Type B pancreatic cell (in vitro differentiated cells): Measurements from ENCODE around the gene DNAH14. TPM values are rescaled to one million over a fixed set of nuclear protein-coding genes. Genes with fewer than 3 reads are reported as not detected.
A peak's percentile ranks its signal among the peaks of the same experiment; 100 is the strongest.
"Not testable (repeated sequence)": the region's sequence is repeated elsewhere in the genome, so short reads cannot be mapped to it uniquely, and the experiment has no call there.

Experiments used
- DNase-seq: peaks from one replicate; pipeline ENCODE4 v3.0.0; 2021; ENCODE audit warnings: mixed read lengths; ENCODE audit not compliant: unreplicated experiment; ENCODE audit errors: extremely low spot score
- H3K27ac Mint-ChIP-seq: 2 replicates; pipeline ENCODE4 v1.8.0; 2021; ENCODE audit warnings: mild to moderate bottlenecking, mixed read lengths
- H3K27me3 Mint-ChIP-seq: 2 replicates; pipeline ENCODE4 v1.8.0; 2021; ENCODE audit warnings: mixed read lengths
- H3K36me3 Mint-ChIP-seq: 2 replicates; pipeline ENCODE4 v1.8.0; 2021; ENCODE audit warnings: mixed read lengths
- H3K4me1 Mint-ChIP-seq: one replicate; pipeline ENCODE4 v1.8.0; 2021; ENCODE audit warnings: mixed read lengths; ENCODE audit not compliant: unreplicated experiment
- H3K4me3 Mint-ChIP-seq: 2 replicates; pipeline ENCODE4 v1.8.0; 2021; ENCODE audit warnings: mild to moderate bottlenecking, mixed read lengths
- H3K9me3 Mint-ChIP-seq: 2 replicates; pipeline ENCODE4 v1.8.0; 2021; ENCODE audit warnings: mixed read lengths
- long read RNA-seq: library from polyadenylated mRNA; unstranded; transcript quantifications from one replicate; pipeline ENCODE4 v2.0.0, GENCODE V29; 2020
- total RNA-seq: library from RNA; stranded (reverse); gene quantifications from 2 replicates; pipeline ENCODE4 v1.2.1, GENCODE V29; 2021; ENCODE audit warnings: low replicate concordance
- TF ChIP-seq, protein P1 (sequence below): fragments of 200-600 bp; sonication (generic); conservative IDR thresholded peaks from 2 replicates; pipeline ENCODE4 v1.5.0; 2021; ENCODE audit warnings: antibody characterized with exemption, mild to moderate bottlenecking

DNAH14 gene
- 23.6 and 42.1 TPM in 2 replicates for total RNA-seq
- long read RNA-seq, transcript DNAH14-205 (7 exons, 1,103 nt) = major isoform, 7 of 16 reads
- long read RNA-seq, partial matches to known transcripts = 1 of 16 reads
- long read RNA-seq, other reads (novel, unspliced or antisense) = 8 of 16 reads

DNA sequence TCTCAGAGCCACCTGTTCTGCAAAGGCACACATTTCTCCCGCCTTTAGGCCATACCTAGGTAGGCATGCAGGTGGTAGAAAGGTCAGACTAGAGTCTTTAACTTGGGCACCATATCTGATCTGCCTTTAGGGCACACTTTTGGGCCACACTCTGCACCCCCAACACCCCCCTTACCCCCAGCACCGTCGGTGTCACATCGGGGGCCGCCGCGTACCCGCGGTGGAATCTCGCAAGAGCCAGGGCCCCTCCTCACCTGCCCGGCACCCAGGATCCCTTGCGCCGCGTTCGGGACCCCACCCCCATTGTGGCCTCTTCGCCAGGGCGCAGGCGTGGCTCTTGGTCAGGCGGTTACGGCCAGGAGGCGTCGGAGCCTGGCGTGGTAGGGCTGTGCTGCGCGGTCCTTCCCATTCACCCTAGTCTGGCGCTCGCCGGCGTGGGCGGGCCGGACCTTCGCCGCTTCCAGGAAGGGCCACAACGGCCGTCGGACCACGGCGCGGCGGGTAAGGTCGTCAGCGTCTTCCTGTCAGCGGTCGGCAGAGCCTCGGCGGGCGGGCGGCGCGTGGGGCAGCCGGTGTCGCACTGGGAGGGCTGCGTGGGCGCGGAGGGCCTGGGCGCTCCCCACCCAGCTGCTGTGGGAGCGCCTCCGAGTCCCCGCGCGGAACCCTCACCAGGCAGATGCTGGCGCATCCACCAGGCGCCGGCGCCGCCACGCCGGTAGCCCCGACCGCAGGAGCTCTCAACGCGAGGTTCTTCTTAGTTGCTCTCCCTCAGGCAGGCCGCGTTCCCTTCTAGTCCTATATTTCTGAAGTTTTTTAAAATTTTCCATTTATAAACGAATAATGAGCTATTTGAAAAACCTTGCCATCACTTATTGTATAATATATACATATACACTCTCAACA is at the start of gene DNAH14:
DNAH14 (plus strand) TSS at position 341 of the 903 bp plus-strand sequence. CDS start 23,028 bp downstream, outside the sequence.
- TF ChIP-seq, protein P1, sequence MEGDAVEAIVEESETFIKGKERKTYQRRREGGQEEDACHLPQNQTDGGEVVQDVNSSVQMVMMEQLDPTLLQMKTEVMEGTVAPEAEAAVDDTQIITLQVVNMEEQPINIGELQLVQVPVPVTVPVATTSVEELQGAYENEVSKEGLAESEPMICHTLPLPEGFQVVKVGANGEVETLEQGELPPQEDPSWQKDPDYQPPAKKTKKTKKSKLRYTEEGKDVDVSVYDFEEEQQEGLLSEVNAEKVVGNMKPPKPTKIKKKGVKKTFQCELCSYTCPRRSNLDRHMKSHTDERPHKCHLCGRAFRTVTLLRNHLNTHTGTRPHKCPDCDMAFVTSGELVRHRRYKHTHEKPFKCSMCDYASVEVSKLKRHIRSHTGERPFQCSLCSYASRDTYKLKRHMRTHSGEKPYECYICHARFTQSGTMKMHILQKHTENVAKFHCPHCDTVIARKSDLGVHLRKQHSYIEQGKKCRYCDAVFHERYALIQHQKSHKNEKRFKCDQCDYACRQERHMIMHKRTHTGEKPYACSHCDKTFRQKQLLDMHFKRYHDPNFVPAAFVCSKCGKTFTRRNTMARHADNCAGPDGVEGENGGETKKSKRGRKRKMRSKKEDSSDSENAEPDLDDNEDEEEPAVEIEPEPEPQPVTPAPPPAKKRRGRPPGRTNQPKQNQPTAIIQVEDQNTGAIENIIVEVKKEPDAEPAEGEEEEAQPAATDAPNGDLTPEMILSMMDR = no peak
- H3K27ac Mint-ChIP-seq = peak within 1 kb of the TSS; percentile 79
- no peaks in the 10 kb centered on the region for H3K27me3 Mint-ChIP-seq
- H3K4me1 Mint-ChIP-seq = no peaks in the 10 kb centered on the region
- peaks cover 21% of the 10 kb centered on the region for H3K9me3 Mint-ChIP-seq
- H3K4me3 Mint-ChIP-seq = peak within 1 kb of the TSS; percentile 90
- H3K36me3 Mint-ChIP-seq = peaks cover 24% of the 10 kb centered on the region
- DNase-seq = peak; percentile 84

DNA sequence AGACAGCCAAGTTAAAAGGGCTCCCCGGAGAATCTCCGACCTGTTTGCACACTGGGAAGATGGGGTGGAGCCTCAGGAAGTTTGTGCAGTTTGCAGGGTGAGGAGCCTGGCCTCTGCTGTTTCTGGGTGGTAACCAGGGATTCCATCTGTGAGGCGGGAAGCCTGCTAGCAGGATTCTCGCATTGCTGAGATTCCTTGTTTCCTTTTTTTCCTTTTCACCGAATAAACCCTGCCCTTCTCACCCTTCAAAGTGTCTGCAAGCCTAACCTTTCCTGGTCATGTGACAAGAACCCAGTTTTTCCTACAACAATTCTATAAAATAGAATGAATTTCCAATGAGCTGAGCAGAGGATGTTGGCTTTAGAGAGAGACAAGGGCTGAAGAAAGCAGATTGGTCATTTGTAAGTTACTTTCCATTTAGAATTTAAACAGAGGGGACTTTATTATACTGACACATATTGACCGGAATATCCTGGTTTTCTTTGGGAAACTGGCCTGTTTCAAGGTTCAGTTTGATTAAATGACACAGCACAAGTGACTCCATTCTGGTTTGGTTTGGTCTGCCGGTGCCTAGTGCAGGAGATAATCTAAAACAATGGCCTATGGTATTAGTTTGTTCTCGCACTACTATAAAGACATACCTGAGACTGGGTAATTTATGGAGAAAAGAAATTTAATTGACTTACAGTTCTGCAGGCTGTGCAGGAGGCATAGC is 48.7 kb upstream of the DNAH14 start:
- H3K27ac Mint-ChIP-seq = no peak overlapping the region
- peaks cover 15% of the 10 kb centered on the region for H3K4me1 Mint-ChIP-seq
- TF ChIP-seq, protein P1 = no peak
- H3K9me3 Mint-ChIP-seq = peaks cover 12% of the 10 kb centered on the region
- H3K36me3 Mint-ChIP-seq = peaks cover 3% of the 10 kb centered on the region
- no peak for DNase-seq
- peaks cover 14% of the 10 kb centered on the region for H3K27me3 Mint-ChIP-seq
- no peak overlapping the region for H3K4me3 Mint-ChIP-seq

DNA sequence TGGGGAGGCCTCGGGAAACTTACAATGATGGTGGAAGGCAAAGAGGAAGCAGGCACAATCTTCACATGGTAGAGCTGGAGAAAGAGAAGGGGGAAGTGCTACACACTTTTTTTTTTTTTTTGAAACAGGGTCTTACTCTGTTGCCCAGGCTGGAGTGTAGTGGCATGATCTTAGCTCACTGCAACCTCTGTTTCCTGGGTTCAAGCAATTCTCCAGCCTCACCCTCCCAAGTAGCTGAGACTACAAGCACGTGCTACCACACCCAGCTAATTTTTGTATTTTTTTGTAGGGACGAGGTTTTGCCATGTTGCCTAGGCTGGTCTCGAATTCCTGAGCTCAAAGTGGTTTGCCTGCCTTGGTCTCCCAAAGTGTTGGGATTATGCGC is 48.2 kb upstream of the DNAH14 start:
- H3K4me3 Mint-ChIP-seq, DNase-seq, H3K36me3 Mint-ChIP-seq, H3K27ac Mint-ChIP-seq: not testable (repeated sequence)
- H3K9me3 Mint-ChIP-seq = peaks cover 18% of the 10 kb centered on the region
- H3K27me3 Mint-ChIP-seq = peaks cover 16% of the 10 kb centered on the region
- H3K4me1 Mint-ChIP-seq = peaks cover 15% of the 10 kb centered on the region

DNA sequence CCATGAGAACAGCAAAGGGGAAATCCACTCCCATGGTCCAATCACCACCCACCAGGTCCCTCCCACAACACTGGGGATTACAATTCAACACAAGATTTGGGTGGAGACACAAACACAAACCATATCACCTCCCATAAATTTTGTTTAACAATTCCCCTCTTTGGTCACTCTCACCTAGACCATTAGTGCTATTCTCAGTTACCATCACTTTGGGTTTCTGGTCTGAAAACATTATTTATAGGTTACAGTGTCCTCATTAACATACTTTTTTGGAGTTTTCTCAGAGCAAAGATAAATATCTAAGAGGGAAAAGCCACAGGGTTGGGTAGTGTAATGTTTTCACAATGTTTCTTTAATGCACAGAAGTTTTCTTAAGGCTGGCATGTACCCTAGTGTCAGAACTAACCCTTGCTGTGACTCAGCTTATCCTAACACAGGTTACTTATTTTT is 47.7 kb upstream of the DNAH14 start:
- TF ChIP-seq, protein P1 = no peak
- Mint-ChIP-seq H3K9me3 (peaks cover 20% of the 10 kb centered on the region), H3K36me3 (peaks cover 3% of the 10 kb centered on the region), H3K4me3 (no peak overlapping the region), H3K27ac (no peak overlapping the region), H3K4me1 (peaks cover 15% of the 10 kb centered on the region), H3K27me3 (peaks cover 12% of the 10 kb centered on the region)
- DNase-seq = no peak

DNA sequence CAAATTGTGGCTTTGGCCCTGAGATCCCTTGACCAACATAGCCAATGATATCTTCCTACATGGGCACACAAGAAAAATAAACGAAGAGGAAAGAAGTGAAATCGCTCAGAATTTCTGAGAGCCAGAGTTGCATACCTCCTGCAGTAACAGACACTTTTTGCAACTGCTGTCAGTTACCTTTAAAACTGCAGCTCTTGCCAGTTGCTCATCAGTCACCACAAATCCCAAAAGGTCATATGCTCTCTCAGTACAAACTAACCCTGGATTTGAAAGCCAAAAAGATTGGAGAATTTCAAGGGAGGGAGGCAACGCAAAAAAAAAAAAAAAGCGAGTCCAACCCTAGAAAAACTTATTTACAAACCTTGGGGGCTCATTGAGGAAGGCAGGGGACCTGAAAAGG is 47.2 kb upstream of the DNAH14 start:
- H3K9me3 Mint-ChIP-seq = peaks cover 20% of the 10 kb centered on the region
- H3K4me3 Mint-ChIP-seq = no peak overlapping the region
- H3K4me1 Mint-ChIP-seq = peaks cover 15% of the 10 kb centered on the region
- H3K36me3 Mint-ChIP-seq = peaks cover 3% of the 10 kb centered on the region
- TF ChIP-seq, protein P1 = no peak
- no peak for DNase-seq
- H3K27me3 Mint-ChIP-seq = peaks cover 12% of the 10 kb centered on the region
- no peak overlapping the region for H3K27ac Mint-ChIP-seq
